SH-SY5Y (cell line): Measurements from ENCODE around the gene ETS1.

Experiments
- GATA2 ChIP-seq: IDR thresholded peaks from 2 replicates; pipeline ENCODE4 v1.6.1; 2011; ENCODE audit warnings: mild to moderate bottlenecking, low read depth, low read length
- GATA3 ChIP-seq: IDR thresholded peaks from 2 replicates; pipeline ENCODE4 v1.6.1; 2011; ENCODE audit warnings: low read depth, mild to moderate bottlenecking, low read length, moderate library complexity

- TF ChIP-seq GATA3 (no peak), GATA2 (no peak)
Observed at GRCh38 chr11:128544471-128545051, 42.8 kb downstream of the ETS1 start.
